Bronchial epithelial cell (primary cell): ENCODE results near the gene CUL3. TPM values are rescaled to one million over a fixed set of nuclear protein-coding genes. Genes with fewer than 3 reads are reported as not detected.
"Not testable (repeated sequence)": the region's sequence is repeated elsewhere in the genome, so short reads cannot be mapped to it uniquely, and the experiment has no call there.

Experiments used
- DNase-seq: peaks from one replicate; pipeline ENCODE4 v3.0.0-alpha.2; 2010; ENCODE audit warnings: low read depth
- FAIRE-seq: peaks from 2 replicates; lab custom pipeline; 2011; peaks lifted over from hg19 to GRCh38; lab: Jason Lieb, UNC
- H3K27me3 ChIP-seq: 2 replicates; pipeline ENCODE4 v1.5.1; 2011; ENCODE audit warnings: low read length; ENCODE audit not compliant: control insufficient read depth, insufficient read depth
- H3K36me3 ChIP-seq: 2 replicates; pipeline ENCODE4 v1.5.1; 2011; ENCODE audit warnings: low read length; ENCODE audit not compliant: control insufficient read depth, insufficient read depth
- H3K4me3 ChIP-seq: 2 replicates; pipeline ENCODE4 v1.5.1; 2011; ENCODE audit warnings: mild to moderate bottlenecking, low read depth, low read length, control low read depth
- CTCF ChIP-seq: IDR thresholded peaks from 2 replicates; pipeline ENCODE4 v1.5.1; 2011; ENCODE audit warnings: mild to moderate bottlenecking, moderate library complexity, low read length, control low read depth, inconsistent platforms; ENCODE audit not compliant: insufficient read depth, severe bottlenecking
- total RNA-seq: library from RNA; depleted of rRNA; stranded (reverse); fragments of >200 nt; gene quantifications from 2 replicates; pipeline ENCODE4 v1.2.1, GENCODE V29; 2014

Gene CUL3
- total RNA-seq, 1 donor from 2014 or later = 53.7 TPM

- H3K27me3 ChIP-seq = no peaks in the 10 kb centered on the region
- no peak overlapping the region for H3K4me3 ChIP-seq
- FAIRE-seq (no peak), DNase-seq (no peak)
- TF ChIP-seq CTCF = no peak
- H3K36me3 ChIP-seq = no peaks in the 10 kb centered on the region
These were observed 27.4 kb upstream of the CUL3 start for GRCh38 chr2:224612578-224612977.

- FAIRE-seq = no peak
- no peaks in the 10 kb centered on the region for H3K27me3 ChIP-seq
- no peak for DNase-seq
- no peak overlapping the region for H3K4me3 ChIP-seq
- no peak for TF ChIP-seq CTCF
- no peaks in the 10 kb centered on the region for H3K36me3 ChIP-seq
These were observed 26.8 kb upstream of the CUL3 start for GRCh38 chr2:224611938-224612337.

- no peak for DNase-seq
- TF ChIP-seq CTCF = no peak
- no peak for FAIRE-seq
These were observed 22.9 kb upstream of the CUL3 start for GRCh38 chr2:224608104-224608503.

GRCh38 chr2:224603746-224604500 lies 18.8 kb upstream of the CUL3 start:
- DNase-seq, H3K36me3 ChIP-seq, H3K4me3 ChIP-seq, H3K27me3 ChIP-seq, FAIRE-seq: not testable (repeated sequence)

More at GRCh38 chr2:224608104-224608503, 22.9 kb upstream of the CUL3 start:
- Histone ChIP-seq H3K27me3 (no peaks in the 10 kb centered on the region), H3K36me3 (no peaks in the 10 kb centered on the region), H3K4me3 (no peak overlapping the region)

- not testable (repeated sequence) for H3K4me3 ChIP-seq
These were observed 17.7 kb upstream of the CUL3 start for GRCh38 chr2:224602778-224603375.

GRCh38 chr2:224601923-224602322 lies 16.8 kb upstream of the CUL3 start:
- Histone ChIP-seq H3K27me3 (no peaks in the 10 kb centered on the region), H3K36me3 (no peaks in the 10 kb centered on the region), H3K4me3 (no peak overlapping the region)
- FAIRE-seq (no peak), DNase-seq (no peak)
- TF ChIP-seq CTCF = no peak

More at GRCh38 chr2:224602778-224603375, 17.7 kb upstream of the CUL3 start:
- H3K27me3 ChIP-seq, FAIRE-seq, DNase-seq, H3K36me3 ChIP-seq: not testable (repeated sequence)
